ENCODE measurements around the gene OSBPL7. TPM values are rescaled to one million over a fixed set of nuclear protein-coding genes. Genes with fewer than 3 reads are reported as not detected.

The OSBPL7 gene
- total and polyA plus RNA-seq, 2 of the 4 experiments (the other 2 are of a cell fraction) = 5.2 to 14.5 TPM

DNA sequence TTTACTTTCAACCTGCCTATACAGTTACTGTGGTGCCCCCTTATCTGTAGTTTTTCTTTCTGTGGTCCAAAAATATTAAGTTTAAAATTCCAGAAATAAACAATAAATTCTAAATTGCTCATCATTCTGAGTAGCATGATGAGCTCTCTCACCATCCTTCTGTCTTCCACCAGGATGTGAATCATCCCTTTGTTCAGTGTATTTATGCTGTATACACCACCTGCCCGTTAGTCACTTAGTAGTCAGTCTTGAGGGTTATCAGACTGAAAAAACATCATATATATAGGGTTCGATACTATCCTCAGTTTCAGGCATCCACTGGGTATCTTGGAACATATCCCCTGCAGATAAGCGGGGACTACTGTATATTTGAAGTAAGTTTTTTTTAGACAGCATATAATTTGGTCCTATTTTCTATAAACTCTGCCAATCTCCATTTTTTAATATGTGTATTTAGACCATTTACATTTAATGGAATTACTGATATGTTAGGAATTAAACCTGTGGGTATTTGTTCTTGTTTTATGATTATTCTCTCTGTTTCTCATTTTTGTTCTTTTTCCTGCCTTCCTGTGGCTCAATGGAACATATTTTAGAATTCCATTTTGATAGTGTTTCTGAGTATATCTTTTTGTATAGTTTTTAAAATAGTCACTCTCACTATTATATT is 57.5 kb downstream of the OSBPL7 start:
- no peak overlapping the region for H3K27ac ChIP-seq (ENCODE audit: insufficient read depth, low read length)
- H3K27me3 ChIP-seq (ENCODE audit: control insufficient read depth, insufficient read depth, low read length) = peaks cover 4% of the 10 kb centered on the region
- no peak overlapping the region for H2BK5ac ChIP-seq (ENCODE audit: low read depth, low read length, poor library complexity, severe bottlenecking)
- ChIA-PET CTCF (no interaction called here), POLR2A (ENCODE audit: unreplicated experiment) (no interaction called here)
- in situ Hi-C loops (cut with MboI; ENCODE audit: low sequenced_read_pairs) (no loop called here), dilution Hi-C loops (cut with HindIII; ENCODE audit: low sequenced_read_pairs, unreplicated experiment) (no loop called here), intact Hi-C loops (cut with micrococcal nuclease) (no loop called here)
- no peaks in the 10 kb centered on the region for H4K20me1 ChIP-seq (ENCODE audit: insufficient read depth, low read length)
- H4K5ac ChIP-seq (ENCODE audit: low read depth, low read length) = no peak overlapping the region
- BruUV-seq (replicated peaks) = no TSS peak
- H3K9me3 ChIP-seq (ENCODE audit: control insufficient read depth, insufficient read depth, low read length) = peaks cover 7% of the 10 kb centered on the region
- no peak overlapping the region for H4K91ac ChIP-seq (ENCODE audit: insufficient read depth, low read depth, low read length)
- H3K4me3 ChIP-seq (ENCODE audit: insufficient read depth, low read depth, low read length) = no peak overlapping the region
- TF ChIP-seq RCOR1 (IDR thresholded peaks at IDR 0.05; ENCODE audit: insufficient replicate concordance, low read length) (no peak), USF2 (IDR thresholded peaks at IDR 0.05; ENCODE audit: low read depth, low read length) (no peak), RFX5 (IDR thresholded peaks at IDR 0.05; ENCODE audit: low read depth, low read length) (no peak), CEBPB (IDR thresholded peaks at IDR 0.05; ENCODE audit: low read depth, low read length) (no peak), MAFK (IDR thresholded peaks at IDR 0.05; ENCODE audit: low read depth, low read length) (no peak), NFE2L2 (IDR thresholded peaks at IDR 0.05; ENCODE audit: low read depth, low read length) (no peak), RAD21 (IDR thresholded peaks at IDR 0.05; ENCODE audit: low read length) (no peak), MXI1 (IDR thresholded peaks at IDR 0.05; ENCODE audit: borderline replicate concordance, low read depth, low read length) (no peak), SMC3 (IDR thresholded peaks at IDR 0.05; ENCODE audit: low read depth, low read length) (no peak), MAZ (IDR thresholded peaks at IDR 0.05; ENCODE audit: borderline replicate concordance, low read depth, low read length) (no peak), FOS (IDR thresholded peaks at IDR 0.05; ENCODE audit: low read depth, low read length) (no peak), CHD1 (IDR thresholded peaks at IDR 0.05; ENCODE audit: low read depth, low read length) (no peak), BHLHE40 (IDR thresholded peaks at IDR 0.05; ENCODE audit: low read depth, low read length) (no peak), POLR2A (IDR thresholded peaks at IDR 0.05; ENCODE audit: low read depth, low read length) (no peak)
- TF ChIP-seq, protein P1, sequence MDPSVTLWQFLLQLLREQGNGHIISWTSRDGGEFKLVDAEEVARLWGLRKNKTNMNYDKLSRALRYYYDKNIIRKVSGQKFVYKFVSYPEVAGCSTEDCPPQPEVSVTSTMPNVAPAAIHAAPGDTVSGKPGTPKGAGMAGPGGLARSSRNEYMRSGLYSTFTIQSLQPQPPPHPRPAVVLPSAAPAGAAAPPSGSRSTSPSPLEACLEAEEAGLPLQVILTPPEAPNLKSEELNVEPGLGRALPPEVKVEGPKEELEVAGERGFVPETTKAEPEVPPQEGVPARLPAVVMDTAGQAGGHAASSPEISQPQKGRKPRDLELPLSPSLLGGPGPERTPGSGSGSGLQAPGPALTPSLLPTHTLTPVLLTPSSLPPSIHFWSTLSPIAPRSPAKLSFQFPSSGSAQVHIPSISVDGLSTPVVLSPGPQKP (IDR thresholded peaks at IDR 0.05; ENCODE audit: borderline replicate concordance, low read depth, low read length) = no peak
- TF ChIP-seq, protein P2, sequence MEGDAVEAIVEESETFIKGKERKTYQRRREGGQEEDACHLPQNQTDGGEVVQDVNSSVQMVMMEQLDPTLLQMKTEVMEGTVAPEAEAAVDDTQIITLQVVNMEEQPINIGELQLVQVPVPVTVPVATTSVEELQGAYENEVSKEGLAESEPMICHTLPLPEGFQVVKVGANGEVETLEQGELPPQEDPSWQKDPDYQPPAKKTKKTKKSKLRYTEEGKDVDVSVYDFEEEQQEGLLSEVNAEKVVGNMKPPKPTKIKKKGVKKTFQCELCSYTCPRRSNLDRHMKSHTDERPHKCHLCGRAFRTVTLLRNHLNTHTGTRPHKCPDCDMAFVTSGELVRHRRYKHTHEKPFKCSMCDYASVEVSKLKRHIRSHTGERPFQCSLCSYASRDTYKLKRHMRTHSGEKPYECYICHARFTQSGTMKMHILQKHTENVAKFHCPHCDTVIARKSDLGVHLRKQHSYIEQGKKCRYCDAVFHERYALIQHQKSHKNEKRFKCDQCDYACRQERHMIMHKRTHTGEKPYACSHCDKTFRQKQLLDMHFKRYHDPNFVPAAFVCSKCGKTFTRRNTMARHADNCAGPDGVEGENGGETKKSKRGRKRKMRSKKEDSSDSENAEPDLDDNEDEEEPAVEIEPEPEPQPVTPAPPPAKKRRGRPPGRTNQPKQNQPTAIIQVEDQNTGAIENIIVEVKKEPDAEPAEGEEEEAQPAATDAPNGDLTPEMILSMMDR (conservative IDR thresholded peaks at IDR 0.05; ENCODE audit: low read depth, low read length) = no peak
- no peak overlapping the region for H2BK20ac ChIP-seq (ENCODE audit: low read depth, low read length)
- no CpG with 5 or more reads among the region's 3 CpGs for WGBS, 2 experiments (ENCODE audit: extremely low coverage in 2 of 2, insufficient read length in 1 of 2)
- no peak overlapping the region for H2AK9ac ChIP-seq (replicated peaks; ENCODE audit: low read depth, low read length, poor library complexity)
- H3K9me1 ChIP-seq (ENCODE audit: insufficient read depth, low read length) = no peaks in the 10 kb centered on the region
- no peak overlapping the region for H4K8ac ChIP-seq (ENCODE audit: low read depth in 2 of 2, low read length in 2 of 2)
- H2BK120ac ChIP-seq (ENCODE audit: low read depth, low read length) = no peak overlapping the region
- no peak overlapping the region for H2AFZ ChIP-seq (replicated peaks; ENCODE audit: low read length, poor library complexity)
- H3K36me3 ChIP-seq (ENCODE audit: control insufficient read depth, insufficient read depth, low read length) = no peaks in the 10 kb centered on the region
- H3K4me1 ChIP-seq (ENCODE audit: control insufficient read depth, insufficient read depth, low read length) = no peaks in the 10 kb centered on the region
- peak; percentile 22 for DNase-seq
- H3K56ac ChIP-seq (ENCODE audit: extremely low read depth, insufficient read depth, low read length) = no peak overlapping the region
- H3K14ac ChIP-seq (replicated peaks; ENCODE audit: low read depth, low read length) = no peak overlapping the region
- no peak overlapping the region for H3K18ac ChIP-seq (ENCODE audit: low read depth, low read length)
- no peak overlapping the region for H3K9ac ChIP-seq (ENCODE audit: low read depth, low read length)
- no peak overlapping the region for H3K4me2 ChIP-seq (ENCODE audit: low read depth, low read length)
- no peak overlapping the region for H3K4ac ChIP-seq (ENCODE audit: low read depth, low read length)
- no peaks in the 10 kb centered on the region for H3K79me1 ChIP-seq (ENCODE audit: low read depth in 1 of 2, low read length in 2 of 2)
- H3K23ac ChIP-seq (ENCODE audit: low read depth, low read length) = no peak overlapping the region
- no peak overlapping the region for H2AK5ac ChIP-seq (ENCODE audit: low read depth, low read length)
- no peak for ATAC-seq (ENCODE audit: low read depth)
- no peak overlapping the region for H2BK15ac ChIP-seq (ENCODE audit: low read depth, low read length)

Data from IMR-90 (cell line).